ENCODE measurements around the gene MOB3A. TPM values are rescaled to one million over a fixed set of nuclear protein-coding genes. Genes with fewer than 3 reads are reported as not detected.
A peak's percentile ranks its signal among the peaks of the same experiment; 100 is the strongest.

Gene MOB3A
- total RNA-seq, 1 donor from 2014 or later, result 14.3 TPM

GRCh38 chr19:2051773-2052704 lies 44.1 kb downstream of the MOB3A start:
- DNase-seq (ENCODE audit: missing footprints), result no peak
- no peak for ATAC-seq
- intact Hi-C loops (cut with DNase I), result loop anchor here (1.0 kb wide), 1 partner anchor 8 kb away; no protein-coding TSS in a partner anchor

GRCh38 chr19:2050991-2051772 lies 44.9 kb downstream of the MOB3A start, which contains the start of gene MKNK2:
Gene MKNK2 (minus strand): TSS chr19:2051244. CDS start chr19:2050851, 393 bp downstream.
- peak; percentile 83 for ATAC-seq
- intact Hi-C loops (cut with DNase I), result loop anchor here (1.0 kb wide), 1 partner anchor 9 kb away; no protein-coding TSS in a partner anchor
- DNase-seq (ENCODE audit: missing footprints), result peak; percentile 98

GRCh38 chr19:2050349-2050990 lies 45.7 kb downstream of the MOB3A start:
- intact Hi-C loops (cut with DNase I), result no loop called here
- DNase-seq (ENCODE audit: missing footprints) (peak; percentile 77), ATAC-seq (no peak)

- DNase-seq (ENCODE audit: missing footprints) (peak; percentile 93), ATAC-seq (peak; percentile 71)
- intact Hi-C loops (cut with DNase I), result no loop called here
These were observed 46.3 kb downstream of the MOB3A start for GRCh38 chr19:2049741-2050348.

- ATAC-seq (peak; percentile 3), DNase-seq (ENCODE audit: missing footprints) (peak; percentile 75)
These were observed 47.0 kb downstream of the MOB3A start for GRCh38 chr19:2048959-2049740.

GRCh38 chr19:2048104-2048958 lies 47.8 kb downstream of the MOB3A start:
- peak; percentile 50 for DNase-seq (ENCODE audit: missing footprints)
- ATAC-seq, result no peak
- intact Hi-C loops (cut with DNase I), result no loop called here

More at GRCh38 chr19:2048959-2049740, 47.0 kb downstream of the MOB3A start:
- intact Hi-C loops (cut with DNase I), result no loop called here

- no peak for ATAC-seq
- peak; percentile 53 for DNase-seq (ENCODE audit: missing footprints)
- intact Hi-C loops (cut with DNase I), result no loop called here
These were observed 48.5 kb downstream of the MOB3A start for GRCh38 chr19:2047449-2048103.

GRCh38 chr19:2047076-2047448 lies 49.1 kb downstream of the MOB3A start:
- intact Hi-C loops (cut with DNase I), result no loop called here
- no peak for ATAC-seq
- DNase-seq (ENCODE audit: missing footprints), result no peak

GRCh38 chr19:2046046-2046907 lies 49.8 kb downstream of the MOB3A start:
- intact Hi-C loops (cut with DNase I), result no loop called here
- DNase-seq (ENCODE audit: missing footprints), result no peak
- ATAC-seq, result no peak

GRCh38 chr19:2045501-2046045 lies 50.6 kb downstream of the MOB3A start:
- DNase-seq (ENCODE audit: missing footprints) (no peak), ATAC-seq (no peak)
- intact Hi-C loops (cut with DNase I), result no loop called here

GRCh38 chr19:2044709-2045500 lies 51.2 kb downstream of the MOB3A start:
- intact Hi-C loops (cut with DNase I), result no loop called here
- ATAC-seq, result no peak
- no peak for DNase-seq (ENCODE audit: missing footprints)

GRCh38 chr19:2043961-2044708 lies 52.0 kb downstream of the MOB3A start:
- intact Hi-C loops (cut with DNase I), result no loop called here
- DNase-seq (ENCODE audit: missing footprints), result no peak
- no peak for ATAC-seq

- no peak for DNase-seq (ENCODE audit: missing footprints)
- no peak for ATAC-seq
These were observed 52.9 kb downstream of the MOB3A start for GRCh38 chr19:2043251-2043641.

More at GRCh38 chr19:2043251-2043641, 52.9 kb downstream of the MOB3A start:
- intact Hi-C loops (cut with DNase I), result no loop called here

All from Right ventricle myocardium inferior (tissue), 1 donor.